Thyroid gland (tissue), 4 donors: Measurements from ENCODE around the gene ESYT2.

Source experiments
- POLR2A ChIP-seq, 2 donors: fragments of 450-650 bp; IDR thresholded peaks; one replicate each; pipeline ENCODE4 v1.6.1; 2017; ENCODE audit warnings: antibody characterized with exemption in 2 of 2, mild to moderate bottlenecking in 2 of 2, moderate library complexity in 1 of 2
- TF ChIP-seq, protein P1 (sequence below), 6 experiments: fragments of 200-600 bp in 3 of 6; fragments of 450-650 bp in 3 of 6; sonication (generic) in 3 of 6; IDR thresholded peaks; one replicate each; pipeline ENCODE4 v1.5.1; 2016 to 2019; ENCODE audit warnings: antibody characterized with exemption in 6 of 6, mild to moderate bottlenecking in 2 of 6, inconsistent platforms in 1 of 6, moderate library complexity in 1 of 6

DNA sequence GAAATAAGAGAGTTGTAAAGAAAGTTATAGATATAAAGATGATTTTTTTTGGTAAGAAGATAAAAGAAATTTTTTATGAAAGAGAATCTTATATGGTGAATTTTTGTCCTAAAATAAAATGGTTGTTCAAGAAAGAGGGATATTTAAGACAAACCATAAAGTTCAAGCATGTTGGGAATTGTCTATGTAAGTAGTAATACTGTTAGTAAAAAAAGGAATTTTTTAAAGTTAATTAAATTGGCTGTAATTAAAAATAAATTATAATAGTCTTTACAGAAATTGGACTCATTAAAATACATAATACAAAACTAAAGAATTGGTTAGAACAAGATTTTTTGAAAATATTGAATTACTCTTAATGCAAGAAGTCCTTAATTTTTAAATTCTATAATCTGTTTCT lies 17.0 kb upstream of the ESYT2 start:
- TF ChIP-seq, protein P1, sequence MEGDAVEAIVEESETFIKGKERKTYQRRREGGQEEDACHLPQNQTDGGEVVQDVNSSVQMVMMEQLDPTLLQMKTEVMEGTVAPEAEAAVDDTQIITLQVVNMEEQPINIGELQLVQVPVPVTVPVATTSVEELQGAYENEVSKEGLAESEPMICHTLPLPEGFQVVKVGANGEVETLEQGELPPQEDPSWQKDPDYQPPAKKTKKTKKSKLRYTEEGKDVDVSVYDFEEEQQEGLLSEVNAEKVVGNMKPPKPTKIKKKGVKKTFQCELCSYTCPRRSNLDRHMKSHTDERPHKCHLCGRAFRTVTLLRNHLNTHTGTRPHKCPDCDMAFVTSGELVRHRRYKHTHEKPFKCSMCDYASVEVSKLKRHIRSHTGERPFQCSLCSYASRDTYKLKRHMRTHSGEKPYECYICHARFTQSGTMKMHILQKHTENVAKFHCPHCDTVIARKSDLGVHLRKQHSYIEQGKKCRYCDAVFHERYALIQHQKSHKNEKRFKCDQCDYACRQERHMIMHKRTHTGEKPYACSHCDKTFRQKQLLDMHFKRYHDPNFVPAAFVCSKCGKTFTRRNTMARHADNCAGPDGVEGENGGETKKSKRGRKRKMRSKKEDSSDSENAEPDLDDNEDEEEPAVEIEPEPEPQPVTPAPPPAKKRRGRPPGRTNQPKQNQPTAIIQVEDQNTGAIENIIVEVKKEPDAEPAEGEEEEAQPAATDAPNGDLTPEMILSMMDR (IDR thresholded peaks at IDR 0.05) = no peak
- TF ChIP-seq POLR2A (IDR thresholded peaks at IDR 0.05) = no peak
